ENCODE data around the gene ZNRF3.
"Not testable (repeated sequence)": the region's sequence is repeated elsewhere in the genome, so short reads cannot be mapped to it uniquely, and the experiment has no call there.

ZNRF3 gene

DNA sequence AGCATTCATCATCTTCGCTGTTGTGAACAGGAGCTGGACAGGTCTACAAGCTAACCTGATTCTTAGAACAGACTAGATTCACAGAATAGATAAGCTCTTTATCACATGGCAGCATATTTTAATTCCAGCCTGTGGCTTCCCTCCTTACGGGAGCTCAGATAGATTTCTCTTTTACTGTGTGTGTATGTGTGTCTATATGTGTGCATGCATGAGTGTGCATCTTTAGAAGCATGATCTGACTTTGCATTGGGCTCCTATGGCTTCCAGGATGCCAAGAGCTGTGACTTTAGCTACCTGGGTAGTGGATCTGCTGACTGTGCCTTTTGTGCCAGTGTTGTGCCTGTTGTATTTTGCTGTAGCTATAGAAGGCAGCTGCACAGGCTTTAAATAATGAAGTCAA, 44.3 kb downstream of the ZNRF3 start:
- no peak for DNase-seq (ENCODE audit: low read depth in 4 of 4, low spot score in 1 of 4)

DNA sequence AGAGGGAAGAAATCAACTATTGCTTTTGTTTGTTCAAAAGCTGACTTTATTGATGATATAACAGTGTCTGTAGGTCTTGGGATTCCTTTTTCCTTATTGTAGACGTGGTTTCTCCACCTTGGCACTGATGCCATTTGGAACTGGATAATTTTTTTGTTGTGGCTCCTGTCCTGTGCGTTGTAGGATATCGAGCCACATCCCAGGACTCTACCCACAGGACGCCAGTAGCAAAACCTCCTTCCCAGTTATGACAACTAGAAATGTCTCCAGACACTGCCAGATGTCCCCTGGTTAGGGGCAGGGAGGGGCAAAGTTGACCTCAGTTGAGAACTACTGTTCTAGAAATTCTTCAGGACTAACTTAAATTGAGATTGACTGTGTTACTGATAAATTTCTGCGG, 45.8 kb downstream of the ZNRF3 start:
- DNase-seq (ENCODE audit: low read depth in 4 of 4, low spot score in 1 of 4): no peak

GRCh38 chr22:28930357-28931007, 47.1 kb downstream of the ZNRF3 start:
- no peak for DNase-seq (ENCODE audit: low read depth in 4 of 4, low spot score in 1 of 4)

GRCh38 chr22:28931844-28932567, 48.6 kb downstream of the ZNRF3 start:
- DNase-seq (ENCODE audit: low read depth in 4 of 4, low spot score in 1 of 4): no peak

- DNase-seq (ENCODE audit: low read depth in 4 of 4, low spot score in 1 of 4): no peak
These were observed 49.9 kb downstream of the ZNRF3 start for GRCh38 chr22:28933321-28933720.

- no peak for DNase-seq (ENCODE audit: low read depth in 4 of 4, low spot score in 1 of 4)
These were observed 50.7 kb downstream of the ZNRF3 start for GRCh38 chr22:28934026-28934425.

DNA sequence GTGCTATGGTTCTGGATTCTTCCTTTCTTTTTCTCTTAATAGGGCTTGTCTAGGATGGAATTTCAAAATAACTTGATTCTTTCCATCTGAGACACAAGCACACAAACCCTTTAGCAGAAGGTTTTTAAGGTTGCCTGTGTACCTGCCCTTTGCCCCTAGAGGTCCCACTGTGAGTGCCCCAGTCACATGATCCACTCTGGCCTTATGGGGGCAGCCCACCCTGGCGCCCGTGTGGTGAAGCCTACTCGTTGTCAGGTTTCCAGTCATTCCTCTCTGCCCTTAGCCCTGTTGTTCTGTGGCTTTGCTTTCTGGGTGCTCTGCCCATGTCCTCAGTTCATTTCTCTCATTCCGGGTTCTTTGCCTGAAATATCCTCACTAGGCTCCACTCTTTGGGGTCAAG, 51.8 kb downstream of the ZNRF3 start:
- no peak for DNase-seq (ENCODE audit: low read depth in 4 of 4, low spot score in 1 of 4)

DNA sequence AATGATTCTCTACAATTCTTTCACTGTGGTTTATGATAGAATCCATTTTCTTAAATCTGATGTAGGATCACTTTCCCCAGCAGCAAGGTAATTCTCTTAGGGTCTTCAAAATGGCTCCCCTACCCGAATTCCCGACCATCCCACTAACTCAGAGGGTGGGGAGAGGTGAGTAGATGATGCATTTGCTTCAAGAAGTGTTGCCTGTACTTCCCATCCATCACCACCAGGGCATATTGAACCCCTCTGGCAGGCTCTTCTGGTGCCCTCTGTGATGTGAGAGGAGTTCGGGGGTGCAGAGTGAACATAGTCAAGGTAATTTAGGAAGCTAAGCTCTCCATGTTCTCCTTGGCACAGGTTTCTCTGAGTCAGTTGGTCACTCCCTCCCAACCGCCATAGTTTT, 52.3 kb downstream of the ZNRF3 start:
- no peak for DNase-seq (ENCODE audit: low read depth in 4 of 4, low spot score in 1 of 4)

DNA sequence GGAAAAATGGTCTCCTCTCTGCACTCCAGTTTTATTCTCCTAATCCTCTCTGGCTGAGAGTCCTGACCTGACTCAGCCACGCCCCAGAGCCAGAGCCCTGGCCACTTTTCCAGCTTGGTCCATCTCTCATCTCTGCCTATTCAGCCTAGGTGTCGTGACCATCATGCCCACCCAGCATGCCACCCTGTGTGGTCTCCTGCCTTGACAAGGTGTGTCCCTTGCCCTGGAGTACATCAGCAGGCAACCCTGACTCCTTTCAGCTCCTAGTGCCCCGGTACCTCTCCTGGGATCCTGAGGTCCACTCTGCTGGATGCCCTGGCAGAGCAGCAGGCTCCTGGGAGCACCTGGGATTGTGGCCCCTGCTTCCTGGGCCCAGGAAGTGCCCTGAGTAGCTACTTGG, 52.8 kb downstream of the ZNRF3 start:
- DNase-seq (ENCODE audit: low read depth in 4 of 4, low spot score in 1 of 4): no peak

GRCh38 chr22:28937206-28938025, 54.0 kb downstream of the ZNRF3 start:
- DNase-seq (ENCODE audit: low read depth in 4 of 4, low spot score in 1 of 4): no peak

DNA sequence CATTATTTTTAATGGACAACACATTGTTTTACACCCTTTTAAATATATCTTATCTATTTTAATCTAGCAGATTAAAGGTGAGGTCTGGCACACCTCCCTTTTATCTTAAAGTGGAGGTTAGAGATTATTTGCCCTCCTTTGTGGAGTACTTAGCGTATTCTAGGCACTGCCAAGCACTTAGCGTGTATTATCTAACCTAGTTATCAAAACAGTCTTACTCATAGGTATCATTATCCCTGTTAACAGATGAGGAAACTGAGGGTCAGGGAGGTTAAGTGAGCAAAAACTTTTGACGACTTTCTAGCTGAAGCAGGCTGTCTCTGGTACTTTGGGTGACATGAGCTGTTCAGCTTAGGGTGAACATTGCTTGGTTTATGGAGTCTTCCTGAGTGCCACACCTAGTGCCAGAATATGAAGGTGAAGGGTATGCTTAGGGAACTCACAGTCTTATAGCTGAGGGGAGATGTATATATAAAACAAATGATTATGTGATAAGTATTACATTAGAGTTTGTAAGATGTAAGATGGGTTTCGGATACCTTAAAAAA, 55.0 kb downstream of the ZNRF3 start:
- DNase-seq (ENCODE audit: low read depth in 4 of 4, low spot score in 1 of 4): no peak

DNA sequence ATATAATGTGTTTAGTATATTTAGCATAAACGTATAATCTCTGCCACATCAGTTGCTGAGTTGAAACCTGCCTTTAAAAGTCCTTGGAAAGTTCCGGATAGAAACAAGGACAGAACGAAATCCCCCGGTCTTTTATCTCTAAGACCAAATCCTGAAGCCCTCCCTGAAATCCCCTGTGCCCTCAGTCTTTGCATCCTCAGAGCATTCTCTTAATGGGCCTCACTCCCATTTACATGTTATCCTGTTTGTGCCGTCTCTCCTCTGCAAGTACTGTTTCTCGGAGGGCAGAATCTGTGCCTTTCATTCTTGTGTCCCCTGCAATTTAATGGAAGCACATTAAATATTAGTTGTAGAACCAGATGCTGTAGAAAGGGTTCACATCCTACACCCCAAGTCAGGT, 56.0 kb downstream of the ZNRF3 start:
- no peak for DNase-seq (ENCODE audit: low read depth in 4 of 4, low spot score in 1 of 4)

DNA sequence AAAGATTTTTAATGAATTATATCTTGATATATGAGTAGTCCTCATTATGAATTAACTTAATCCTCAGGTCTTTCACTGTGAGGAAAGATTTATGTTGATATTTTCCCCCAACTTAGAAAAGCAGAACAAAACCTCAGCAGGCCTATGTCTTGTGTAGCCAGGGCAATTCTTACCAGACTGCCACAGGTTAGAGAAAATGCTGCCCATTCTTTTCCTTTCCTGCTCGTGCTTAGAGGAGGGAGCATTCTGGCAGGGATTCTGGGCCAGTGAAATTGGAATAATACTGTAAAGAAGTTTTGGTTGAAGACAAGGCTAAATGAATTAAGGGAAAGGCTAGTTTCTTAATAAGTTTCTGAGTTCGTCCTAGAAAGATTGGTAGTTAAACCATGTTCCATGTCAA, 56.6 kb downstream of the ZNRF3 start:
- DNase-seq (ENCODE audit: low read depth in 4 of 4, low spot score in 1 of 4): no peak

- DNase-seq (ENCODE audit: low read depth in 4 of 4, low spot score in 1 of 4): no peak
These were observed 57.1 kb downstream of the ZNRF3 start for GRCh38 chr22:28940441-28940840.

DNA sequence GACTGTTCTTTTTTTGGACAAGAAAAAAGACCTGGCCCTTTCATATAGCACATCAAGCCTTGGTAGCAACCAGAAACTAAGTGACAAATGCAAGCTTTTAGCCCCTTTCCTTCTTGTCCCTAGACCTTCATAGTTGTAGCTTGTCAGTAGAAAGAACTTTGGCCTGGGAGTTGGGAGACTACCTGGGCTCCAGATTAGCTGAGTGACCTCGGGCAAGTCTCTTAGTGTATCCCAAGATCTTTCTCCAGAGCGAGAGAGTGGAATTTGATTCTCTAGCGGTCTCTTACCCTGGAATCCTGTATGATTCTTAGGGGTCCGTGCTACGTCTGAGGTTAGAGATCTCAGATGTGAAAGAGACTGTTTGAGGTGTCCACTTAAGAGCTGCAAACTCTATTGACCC, 59.0 kb downstream of the ZNRF3 start:
- no peak for DNase-seq (ENCODE audit: low read depth in 4 of 4, low spot score in 1 of 4)

DNA sequence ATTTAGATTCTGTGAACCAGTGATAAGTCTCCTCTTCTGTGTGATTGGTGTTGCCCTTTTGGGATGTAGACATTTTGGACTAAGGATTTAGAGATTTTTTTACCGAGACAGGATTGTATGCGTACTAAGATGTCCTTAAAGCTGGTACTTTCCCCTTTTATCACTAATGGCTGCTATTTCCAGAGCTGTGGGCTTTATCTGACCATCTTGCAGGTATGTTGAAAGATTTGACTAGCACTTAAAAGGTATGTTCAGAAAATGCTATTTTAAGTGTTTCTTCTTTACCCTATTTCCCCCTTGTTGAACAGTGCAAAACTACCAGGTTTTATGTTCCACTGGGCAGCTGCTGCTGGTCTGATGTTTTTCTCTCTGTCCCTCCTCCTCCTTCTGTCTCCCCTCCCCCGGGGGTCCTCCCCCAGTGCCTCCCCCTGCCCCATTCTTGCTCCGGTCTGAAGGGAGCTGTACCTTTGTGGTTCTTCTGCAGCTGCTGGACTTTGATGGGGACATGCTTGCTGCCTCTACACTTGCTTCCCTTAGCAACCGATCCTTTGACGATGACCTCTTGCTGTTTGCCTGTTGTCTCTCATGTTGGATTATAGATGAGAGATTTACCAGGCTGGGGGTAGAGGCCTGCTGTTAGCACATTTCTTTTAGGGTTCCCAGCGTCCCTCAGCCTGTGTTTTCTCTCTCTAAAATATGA, 59.6 kb downstream of the ZNRF3 start:
- no peak for DNase-seq (ENCODE audit: low read depth in 4 of 4, low spot score in 1 of 4)

DNA sequence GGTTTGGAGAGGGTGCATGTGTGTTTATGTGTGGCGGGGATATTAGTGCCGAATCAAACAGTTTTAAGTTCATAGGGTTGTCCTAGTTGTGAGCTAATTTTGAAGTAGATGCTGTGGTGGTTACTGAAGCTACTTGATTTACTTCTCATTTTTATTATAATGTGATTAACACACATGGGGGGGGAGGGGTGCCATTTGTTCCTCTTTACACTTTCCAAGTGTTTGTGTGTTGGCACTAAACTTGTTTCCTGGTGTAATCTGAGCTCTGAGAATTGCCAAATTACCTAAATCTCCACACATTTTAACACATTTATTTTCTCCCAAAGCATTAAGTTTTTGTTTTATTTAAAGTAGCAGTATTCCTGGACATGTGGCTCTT, 60.1 kb downstream of the ZNRF3 start:
- DNase-seq (ENCODE audit: low read depth in 4 of 4, low spot score in 1 of 4): no peak

DNA sequence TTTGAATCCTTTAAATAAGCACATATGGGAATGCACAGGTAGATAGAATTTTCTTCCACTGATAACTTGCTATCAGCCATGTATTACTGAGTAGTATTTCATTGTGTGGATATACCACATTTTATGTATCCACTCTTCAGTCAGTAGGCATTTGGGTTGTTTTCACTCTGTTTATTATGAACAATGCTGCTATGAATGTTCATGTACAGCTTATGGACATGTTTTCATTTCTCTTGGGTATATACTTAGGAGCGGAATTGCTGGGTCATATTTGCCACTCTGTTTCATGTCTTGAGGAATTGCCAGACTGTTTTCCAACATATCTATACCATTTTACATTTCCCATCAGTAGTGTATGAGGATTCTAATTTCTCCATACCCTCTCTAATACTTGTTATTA, 63.8 kb downstream of the ZNRF3 start:
- DNase-seq (ENCODE audit: low read depth in 4 of 4, low spot score in 1 of 4): no peak

DNA sequence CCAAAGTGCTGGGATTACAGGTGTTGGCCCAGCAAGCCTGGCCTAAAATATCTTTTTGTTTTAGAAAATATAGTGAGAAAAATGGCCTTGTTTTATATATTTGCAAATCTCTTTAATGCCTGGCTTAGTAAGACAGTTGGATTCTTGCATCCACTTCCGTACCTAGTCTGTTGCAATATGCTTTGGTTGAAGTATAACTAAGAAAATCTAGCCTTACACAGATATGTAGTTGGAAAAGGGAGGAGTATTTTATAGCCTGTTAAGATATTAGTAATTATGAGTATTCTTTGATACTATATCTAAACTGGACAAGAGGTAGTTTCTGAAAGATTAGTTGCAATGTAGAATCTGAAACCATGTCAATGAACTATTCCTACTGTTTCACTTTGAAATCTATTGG, 65.1 kb downstream of the ZNRF3 start:
- DNase-seq (ENCODE audit: low read depth in 4 of 4, low spot score in 1 of 4): no peak

- not testable (repeated sequence) for DNase-seq (ENCODE audit: low read depth in 4 of 4, low spot score in 1 of 4)
These were observed 65.6 kb downstream of the ZNRF3 start for GRCh38 chr22:28948860-28949551.

DNA sequence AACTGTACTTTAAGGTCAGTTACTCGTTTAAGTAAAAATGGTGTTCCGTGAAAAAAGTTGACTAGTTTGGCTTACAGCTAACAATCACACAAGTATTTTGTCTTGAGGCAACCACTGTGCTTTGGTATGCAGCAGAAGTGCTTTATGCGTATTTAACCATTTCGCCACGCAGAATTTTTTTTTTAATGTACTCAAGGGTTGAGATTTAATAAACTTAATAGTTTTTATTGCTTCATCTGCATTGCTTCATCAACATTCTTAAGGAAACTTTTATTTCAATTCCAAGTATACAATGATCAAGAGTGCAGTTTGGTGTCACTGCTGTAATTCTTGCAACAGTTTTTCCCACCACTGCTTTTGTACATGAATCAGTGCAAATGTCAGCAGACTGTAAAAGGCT, 66.4 kb downstream of the ZNRF3 start:
- no peak for DNase-seq (ENCODE audit: low read depth in 4 of 4, low spot score in 1 of 4)

All from stimulated activated CD4-positive, alpha-beta T cell treated with anti-CD3 and anti-CD28 coated beads, Interleukin-1b, Interleukin-23, amount 100 ng/mL, for 24 hours (primary cell).